Measurements from ENCODE around the gene PRSS57. TPM values are rescaled to one million over a fixed set of nuclear protein-coding genes. Genes with fewer than 3 reads are reported as not detected.

The PRSS57 gene
- total and polyA plus RNA-seq, 2 of the 4 experiments (the other 2 are of a cell fraction): not detected

DNA sequence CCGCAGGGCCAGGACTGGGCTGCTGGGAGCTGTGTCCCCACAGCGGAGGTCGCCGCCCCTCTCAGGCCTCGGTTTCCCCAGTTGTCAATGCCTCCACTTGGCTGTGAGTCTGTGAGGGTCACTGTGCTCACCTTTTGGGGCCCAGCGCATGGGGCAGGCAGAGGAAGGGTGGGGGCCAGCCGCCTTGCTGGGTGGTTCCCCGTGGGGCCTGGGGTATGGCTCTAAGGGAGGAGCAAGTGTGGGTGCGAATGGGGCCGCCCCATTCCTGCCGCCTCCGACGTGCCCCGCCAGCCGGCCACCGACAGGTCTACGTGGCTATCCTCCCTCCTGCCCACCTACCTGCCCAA lies 56.4 kb downstream of the PRSS57 start:
- H3K4ac ChIP-seq (ENCODE audit: low read depth, low read length): no peak overlapping the region
- no peaks in the 10 kb centered on the region for H3K9me3 ChIP-seq (ENCODE audit: control insufficient read depth, insufficient read depth, low read length)
- H2AK9ac ChIP-seq (replicated peaks; ENCODE audit: low read depth, low read length, poor library complexity): peak overlapping the region; percentile 60
- H4K8ac ChIP-seq (ENCODE audit: low read depth in 2 of 2, low read length in 2 of 2): no peak overlapping the region
- H2AK5ac ChIP-seq (ENCODE audit: low read depth, low read length): no peak overlapping the region; the same call in none of the 2 replicates
- CTCF ChIA-PET: no interaction called here
- peak overlapping the region; percentile 80 for H2AFZ ChIP-seq (replicated peaks; ENCODE audit: low read length, poor library complexity)
- H3K9ac ChIP-seq (ENCODE audit: low read depth, low read length): no peak overlapping the region
- no peak overlapping the region for H4K5ac ChIP-seq (ENCODE audit: low read depth, low read length)
- DNase-seq (no peak), ATAC-seq (ENCODE audit: low read depth) (no peak)
- dilution Hi-C loops (cut with HindIII; ENCODE audit: low sequenced_read_pairs, unreplicated experiment): no loop called here
- H3K14ac ChIP-seq (replicated peaks; ENCODE audit: low read depth, low read length): no peak overlapping the region
- H3K27me3 ChIP-seq (ENCODE audit: control insufficient read depth, insufficient read depth, low read length): no peaks in the 10 kb centered on the region
- H3K23ac ChIP-seq (ENCODE audit: low read depth, low read length): no peak overlapping the region
- H3K79me1 ChIP-seq (ENCODE audit: low read depth in 1 of 2, low read length in 2 of 2): peaks cover 0 to 7% of the 10 kb centered on the region in 2 experiments; a peak in 3 of 4 replicates
- POLR2A ChIA-PET (ENCODE audit: unreplicated experiment): no interaction called here
- peak overlapping the region; percentile 92; the same call in 1 of the 2 replicates for H3K4me2 ChIP-seq (ENCODE audit: low read depth, low read length)
- intact Hi-C loops (cut with micrococcal nuclease): no loop called here
- no peaks in the 10 kb centered on the region for H3K9me1 ChIP-seq (ENCODE audit: insufficient read depth, low read length)
- no peak overlapping the region; the same call in 1 of the 2 replicates for H4K91ac ChIP-seq (ENCODE audit: insufficient read depth, low read depth, low read length)
- no peak overlapping the region for H2BK5ac ChIP-seq (ENCODE audit: low read depth, low read length, poor library complexity, severe bottlenecking)
- no TSS peak for BruUV-seq (replicated peaks)
- no peak overlapping the region for H3K56ac ChIP-seq (ENCODE audit: extremely low read depth, insufficient read depth, low read length)
- no peak overlapping the region for H3K27ac ChIP-seq (ENCODE audit: insufficient read depth, low read length)
- no peak overlapping the region for H2BK20ac ChIP-seq (ENCODE audit: low read depth, low read length)
- TF ChIP-seq POLR2A (IDR thresholded peaks at IDR 0.05; ENCODE audit: low read depth, low read length): no peak
- no peak for TF ChIP-seq MAFK (IDR thresholded peaks at IDR 0.05; ENCODE audit: low read depth, low read length)
- no peak for TF ChIP-seq ELK1 (IDR thresholded peaks at IDR 0.05; ENCODE audit: borderline replicate concordance, low read depth, low read length)
- TF ChIP-seq, protein P1, sequence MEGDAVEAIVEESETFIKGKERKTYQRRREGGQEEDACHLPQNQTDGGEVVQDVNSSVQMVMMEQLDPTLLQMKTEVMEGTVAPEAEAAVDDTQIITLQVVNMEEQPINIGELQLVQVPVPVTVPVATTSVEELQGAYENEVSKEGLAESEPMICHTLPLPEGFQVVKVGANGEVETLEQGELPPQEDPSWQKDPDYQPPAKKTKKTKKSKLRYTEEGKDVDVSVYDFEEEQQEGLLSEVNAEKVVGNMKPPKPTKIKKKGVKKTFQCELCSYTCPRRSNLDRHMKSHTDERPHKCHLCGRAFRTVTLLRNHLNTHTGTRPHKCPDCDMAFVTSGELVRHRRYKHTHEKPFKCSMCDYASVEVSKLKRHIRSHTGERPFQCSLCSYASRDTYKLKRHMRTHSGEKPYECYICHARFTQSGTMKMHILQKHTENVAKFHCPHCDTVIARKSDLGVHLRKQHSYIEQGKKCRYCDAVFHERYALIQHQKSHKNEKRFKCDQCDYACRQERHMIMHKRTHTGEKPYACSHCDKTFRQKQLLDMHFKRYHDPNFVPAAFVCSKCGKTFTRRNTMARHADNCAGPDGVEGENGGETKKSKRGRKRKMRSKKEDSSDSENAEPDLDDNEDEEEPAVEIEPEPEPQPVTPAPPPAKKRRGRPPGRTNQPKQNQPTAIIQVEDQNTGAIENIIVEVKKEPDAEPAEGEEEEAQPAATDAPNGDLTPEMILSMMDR (conservative IDR thresholded peaks at IDR 0.05; ENCODE audit: low read depth, low read length): no peak
- TF ChIP-seq FOS (IDR thresholded peaks at IDR 0.05; ENCODE audit: low read depth, low read length): no peak
- 0 out of 2 replicates have a peak overlapping the region, but pooled peaks have one; percentile 32 for H3K4me3 ChIP-seq (ENCODE audit: insufficient read depth, low read depth, low read length)
- in situ Hi-C loops (cut with MboI; ENCODE audit: low sequenced_read_pairs): no loop called here
- no peaks in the 10 kb centered on the region for H4K20me1 ChIP-seq (ENCODE audit: insufficient read depth, low read length)
- H2BK120ac ChIP-seq (ENCODE audit: low read depth, low read length): no peak overlapping the region
- WGBS, 2 experiments (ENCODE audit: extremely low coverage in 2 of 2, insufficient read length in 1 of 2): 57% methylated on average over 2 of the region's 17 CpGs; no CpG with 5 or more reads in 1 of the 2 experiments
- H3K4me1 ChIP-seq (ENCODE audit: control insufficient read depth, insufficient read depth, low read length): peaks cover 7% of the 10 kb centered on the region
- H3K18ac ChIP-seq (ENCODE audit: low read depth, low read length): no peak overlapping the region
- peaks cover under 1% of the 10 kb centered on the region; the same call in 1 of the 2 replicates for H3K36me3 ChIP-seq (ENCODE audit: control insufficient read depth, insufficient read depth, low read length)
- H2BK15ac ChIP-seq (ENCODE audit: low read depth, low read length): no peak overlapping the region

Other genes with a start within 250 kb of the PRSS57 start
- gene SHC2, start 234.4 kb downstream of the PRSS57 start, total RNA-seq (2012; rRNA removed): under 0.01 TPM in 1 of 2 replicates, not detected in the other
- gene SHC2, start 234.4 kb downstream of the PRSS57 start, polyA plus RNA-seq (2012; rRNA removed): 0.68 and 0.72 TPM in 2 replicates
- not detected in 2 replicates for gene MADCAM1, start 199.0 kb downstream of the PRSS57 start, total RNA-seq (2012; rRNA removed)
- gene MADCAM1, start 199.0 kb downstream of the PRSS57 start, polyA plus RNA-seq (2012; rRNA removed): 0.24 and 0.26 TPM in 2 replicates
- gene TPGS1, start 188.0 kb downstream of the PRSS57 start, total RNA-seq (2012; rRNA removed): 2.7 and 4.2 TPM in 2 replicates
- 6.3 and 13.9 TPM in 2 replicates for gene TPGS1, start 188.0 kb downstream of the PRSS57 start, polyA plus RNA-seq (2012; rRNA removed)
- 35.7 and 39.2 TPM in 2 replicates for gene CDC34, start 163.7 kb downstream of the PRSS57 start, total RNA-seq (2012; rRNA removed)
- gene CDC34, start 163.7 kb downstream of the PRSS57 start, polyA plus RNA-seq (2012; rRNA removed): 68.9 and 80.8 TPM in 2 replicates
- gene GZMM, start 151.4 kb downstream of the PRSS57 start, total RNA-seq (2012; rRNA removed): not detected in 2 replicates
- gene GZMM, start 151.4 kb downstream of the PRSS57 start, polyA plus RNA-seq (2012; rRNA removed): 0.11 and 0.24 TPM in 2 replicates
- gene BSG, start 122.9 kb downstream of the PRSS57 start, total RNA-seq (2012; rRNA removed): 129 and 130 TPM in 2 replicates
- gene BSG, start 122.9 kb downstream of the PRSS57 start, polyA plus RNA-seq (2012; rRNA removed): 698 and 994 TPM in 2 replicates
- 0.56 and 0.72 TPM in 2 replicates for gene HCN2, start 105.6 kb downstream of the PRSS57 start, total RNA-seq (2012; rRNA removed)
- gene HCN2, start 105.6 kb downstream of the PRSS57 start, polyA plus RNA-seq (2012; rRNA removed): 2.0 and 2.6 TPM in 2 replicates
- gene POLRMT, start 61.9 kb downstream of the PRSS57 start, total RNA-seq (2012; rRNA removed): 9.9 and 10.3 TPM in 2 replicates
- gene POLRMT, start 61.9 kb downstream of the PRSS57 start, polyA plus RNA-seq (2012; rRNA removed): 29.6 and 44.6 TPM in 2 replicates
- gene FGF22, start 55.6 kb downstream of the PRSS57 start, total RNA-seq (2012; rRNA removed): not detected in 2 replicates
- gene FGF22, start 55.6 kb downstream of the PRSS57 start, polyA plus RNA-seq (2012; rRNA removed): 0.14 and 0.24 TPM in 2 replicates
- gene RNF126, start 32.2 kb downstream of the PRSS57 start, total RNA-seq (2012; rRNA removed): 7.0 and 8.6 TPM in 2 replicates
- 25.8 and 27.4 TPM in 2 replicates for gene RNF126, start 32.2 kb downstream of the PRSS57 start, polyA plus RNA-seq (2012; rRNA removed)
- 32.3 and 39.4 TPM in 2 replicates for gene FSTL3, start 19.1 kb downstream of the PRSS57 start, total RNA-seq (2012; rRNA removed)
- 76.9 and 107 TPM in 2 replicates for gene FSTL3, start 19.1 kb downstream of the PRSS57 start, polyA plus RNA-seq (2012; rRNA removed)
- gene PALM, start 13.5 kb upstream of the PRSS57 start, total RNA-seq (2012; rRNA removed): 2.2 TPM in 2 replicates
- 7.4 and 8.3 TPM in 2 replicates for gene PALM, start 13.5 kb upstream of the PRSS57 start, polyA plus RNA-seq (2012; rRNA removed)
- not detected in 2 replicates for gene MISP, start 55.7 kb upstream of the PRSS57 start, total RNA-seq (2012; rRNA removed)
- 0.03 TPM in 1 of 2 replicates, not detected in the other for gene MISP, start 55.7 kb upstream of the PRSS57 start, polyA plus RNA-seq (2012; rRNA removed)
- gene PTBP1, start 102.0 kb upstream of the PRSS57 start, total RNA-seq (2012; rRNA removed): 95.5 and 146 TPM in 2 replicates
- 269 and 483 TPM in 2 replicates for gene PTBP1, start 102.0 kb upstream of the PRSS57 start, polyA plus RNA-seq (2012; rRNA removed)
- 0.36 and 0.56 TPM in 2 replicates for gene PLPPR3, start 126.5 kb upstream of the PRSS57 start, total RNA-seq (2012; rRNA removed)
- 1.2 and 2.0 TPM in 2 replicates for gene PLPPR3, start 126.5 kb upstream of the PRSS57 start, polyA plus RNA-seq (2012; rRNA removed)
- not detected in 2 replicates for gene AZU1, start 132.4 kb upstream of the PRSS57 start, total RNA-seq (2012; rRNA removed)
- gene AZU1, start 132.4 kb upstream of the PRSS57 start, polyA plus RNA-seq (2012; rRNA removed): 0.12 TPM in 1 of 2 replicates, not detected in the other
- gene PRTN3, start 145.5 kb upstream of the PRSS57 start, total RNA-seq (2012; rRNA removed): not detected in 2 replicates
- not detected in 2 replicates for gene PRTN3, start 145.5 kb upstream of the PRSS57 start, polyA plus RNA-seq (2012; rRNA removed)
- not detected in 2 replicates for gene ELANE, start 156.9 kb upstream of the PRSS57 start, total RNA-seq (2012; rRNA removed)
- gene ELANE, start 156.9 kb upstream of the PRSS57 start, polyA plus RNA-seq (2012; rRNA removed): 0.24 and 0.27 TPM in 2 replicates
- 1.1 and 1.4 TPM in 2 replicates for gene CFD, start 164.2 kb upstream of the PRSS57 start, total RNA-seq (2012; rRNA removed)
- 2.8 and 3.8 TPM in 2 replicates for gene CFD, start 164.2 kb upstream of the PRSS57 start, polyA plus RNA-seq (2012; rRNA removed)
- gene MED16, start 197.7 kb upstream of the PRSS57 start, total RNA-seq (2012; rRNA removed): 8.1 and 15.3 TPM in 2 replicates
- gene MED16, start 197.7 kb upstream of the PRSS57 start, polyA plus RNA-seq (2012; rRNA removed): 40.2 and 49.0 TPM in 2 replicates
- gene RNU6-9, start 198.0 kb upstream of the PRSS57 start, total RNA-seq (2012; rRNA removed): not detected in 2 replicates
- not detected in 2 replicates for gene RNU6-9, start 198.0 kb upstream of the PRSS57 start, polyA plus RNA-seq (2012; rRNA removed)
- 8.9 and 9.0 TPM in 2 replicates for gene R3HDM4, start 217.8 kb upstream of the PRSS57 start, total RNA-seq (2012; rRNA removed)
- gene R3HDM4, start 217.8 kb upstream of the PRSS57 start, polyA plus RNA-seq (2012; rRNA removed): 51.5 and 52.5 TPM in 2 replicates
- not detected in 2 replicates for gene KISS1R, start 221.9 kb upstream of the PRSS57 start, total RNA-seq (2012; rRNA removed)
- not detected in 2 replicates for gene KISS1R, start 221.9 kb upstream of the PRSS57 start, polyA plus RNA-seq (2012; rRNA removed)
- gene ARID3A, start 230.6 kb upstream of the PRSS57 start, total RNA-seq (2012; rRNA removed): 16.0 and 16.7 TPM in 2 replicates
- 23.1 and 29.4 TPM in 2 replicates for gene ARID3A, start 230.6 kb upstream of the PRSS57 start, polyA plus RNA-seq (2012; rRNA removed)

Measured in IMR-90 (cell line).